LNCaP clone FGC (cell line): Measurements from ENCODE around the gene ABCA3.
"Not testable (repeated sequence)": the region's sequence is repeated elsewhere in the genome, so short reads cannot be mapped to it uniquely, and the experiment has no call there.

Source experiments
- DNase-seq: peaks from one replicate; pipeline ENCODE4 v3.0.0-alpha.2; 2011; ENCODE audit warnings: low read depth
- H3K4me3 ChIP-seq: 2 replicates; pipeline ENCODE4 v1.5.1; 2011; ENCODE audit warnings: mild to moderate bottlenecking, low read depth, low read length, control low read depth
- TF ChIP-seq, protein P1 (sequence below): IDR thresholded peaks from 2 replicates; pipeline ENCODE4 v1.5.1; 2012; ENCODE audit warnings: mild to moderate bottlenecking; ENCODE audit not compliant: control insufficient read depth, insufficient read depth; ENCODE audit errors: extremely low read depth

ABCA3 gene

DNA sequence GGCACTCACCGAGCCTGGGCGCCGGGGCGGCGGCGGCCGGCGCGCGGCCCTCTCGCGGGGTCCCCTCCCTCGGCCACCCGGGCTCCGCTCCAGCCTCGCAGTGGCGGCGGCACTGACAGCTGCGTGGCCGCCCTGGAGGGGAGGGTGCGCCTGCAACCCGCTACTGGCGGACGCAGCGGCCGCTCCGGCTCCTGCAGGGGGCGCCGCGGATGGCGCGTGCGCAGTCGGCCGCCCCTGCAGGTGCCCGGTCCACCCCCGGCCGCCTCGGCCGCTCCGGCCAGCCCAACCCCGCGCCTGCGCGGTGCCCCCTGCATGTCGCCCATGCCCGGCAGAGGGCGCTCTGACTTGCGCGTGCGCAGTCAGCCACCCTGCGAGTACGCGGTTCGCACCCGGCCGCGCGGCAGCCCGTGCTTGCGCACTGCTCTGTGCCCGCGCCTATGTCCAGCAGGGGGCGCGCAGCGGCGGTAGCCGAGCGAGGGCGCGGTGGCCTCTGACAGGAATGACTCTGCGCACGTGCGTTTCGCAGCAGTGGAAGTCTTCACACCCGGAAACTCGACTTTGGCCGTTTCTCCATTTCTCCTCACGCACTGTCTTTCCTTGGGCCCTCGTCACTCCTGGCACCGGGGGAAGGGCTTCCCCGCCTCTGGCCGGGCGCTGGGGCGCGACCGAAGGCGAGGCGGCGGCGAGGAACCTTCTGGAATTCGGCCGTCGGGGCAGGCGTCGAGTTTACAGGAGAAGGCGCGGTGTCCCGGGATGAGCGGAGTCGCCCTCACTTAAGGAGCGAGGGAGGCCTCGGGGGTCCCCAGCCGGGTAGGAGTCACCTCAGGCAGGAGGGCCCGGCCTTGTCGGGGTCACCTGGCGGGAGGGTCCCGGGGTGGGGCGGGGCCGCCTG is at the start of gene ABCA3:
TSS of gene ABCA3 (minus strand) at position 165 of the 892 bp plus-strand sequence. CDS start 14,262 bp downstream, outside the sequence.
- peak within 1 kb of the TSS; percentile 71 for H3K4me3 ChIP-seq
- TF ChIP-seq, protein P1, sequence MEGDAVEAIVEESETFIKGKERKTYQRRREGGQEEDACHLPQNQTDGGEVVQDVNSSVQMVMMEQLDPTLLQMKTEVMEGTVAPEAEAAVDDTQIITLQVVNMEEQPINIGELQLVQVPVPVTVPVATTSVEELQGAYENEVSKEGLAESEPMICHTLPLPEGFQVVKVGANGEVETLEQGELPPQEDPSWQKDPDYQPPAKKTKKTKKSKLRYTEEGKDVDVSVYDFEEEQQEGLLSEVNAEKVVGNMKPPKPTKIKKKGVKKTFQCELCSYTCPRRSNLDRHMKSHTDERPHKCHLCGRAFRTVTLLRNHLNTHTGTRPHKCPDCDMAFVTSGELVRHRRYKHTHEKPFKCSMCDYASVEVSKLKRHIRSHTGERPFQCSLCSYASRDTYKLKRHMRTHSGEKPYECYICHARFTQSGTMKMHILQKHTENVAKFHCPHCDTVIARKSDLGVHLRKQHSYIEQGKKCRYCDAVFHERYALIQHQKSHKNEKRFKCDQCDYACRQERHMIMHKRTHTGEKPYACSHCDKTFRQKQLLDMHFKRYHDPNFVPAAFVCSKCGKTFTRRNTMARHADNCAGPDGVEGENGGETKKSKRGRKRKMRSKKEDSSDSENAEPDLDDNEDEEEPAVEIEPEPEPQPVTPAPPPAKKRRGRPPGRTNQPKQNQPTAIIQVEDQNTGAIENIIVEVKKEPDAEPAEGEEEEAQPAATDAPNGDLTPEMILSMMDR = peak; percentile 98

DNA sequence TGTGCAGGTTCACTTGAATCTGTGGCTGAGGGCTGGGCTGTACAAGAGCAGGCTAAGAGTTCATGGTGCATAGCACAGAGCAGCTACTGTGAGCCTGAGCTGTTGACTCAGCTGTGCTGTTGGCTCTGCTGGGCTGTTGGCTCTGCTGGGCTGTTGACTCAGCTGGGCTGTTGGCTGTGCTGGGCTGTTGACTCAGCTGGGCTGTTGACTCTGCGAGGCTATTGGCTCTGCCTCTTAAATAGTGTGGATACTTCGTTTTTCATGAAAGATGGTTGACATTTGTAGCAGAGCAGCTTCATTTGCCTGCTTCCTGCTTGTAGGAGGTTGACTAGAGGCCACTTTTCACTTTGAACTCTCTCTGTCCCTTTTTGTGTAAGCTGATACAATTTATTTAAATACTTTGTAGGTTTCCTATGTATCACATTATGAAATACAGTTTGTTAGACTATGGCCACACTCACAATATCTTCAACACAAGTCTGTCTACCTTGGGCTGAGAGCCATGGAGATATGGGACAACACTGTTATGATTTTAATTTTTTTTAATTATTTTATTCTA is 48.4 kb upstream of the ABCA3 start:
- TF ChIP-seq, protein P1 = no peak
- peak; percentile 89 for DNase-seq

More for the DNA sequence above, at the start of gene ABCA3:
- peak; percentile 70 for DNase-seq

DNA sequence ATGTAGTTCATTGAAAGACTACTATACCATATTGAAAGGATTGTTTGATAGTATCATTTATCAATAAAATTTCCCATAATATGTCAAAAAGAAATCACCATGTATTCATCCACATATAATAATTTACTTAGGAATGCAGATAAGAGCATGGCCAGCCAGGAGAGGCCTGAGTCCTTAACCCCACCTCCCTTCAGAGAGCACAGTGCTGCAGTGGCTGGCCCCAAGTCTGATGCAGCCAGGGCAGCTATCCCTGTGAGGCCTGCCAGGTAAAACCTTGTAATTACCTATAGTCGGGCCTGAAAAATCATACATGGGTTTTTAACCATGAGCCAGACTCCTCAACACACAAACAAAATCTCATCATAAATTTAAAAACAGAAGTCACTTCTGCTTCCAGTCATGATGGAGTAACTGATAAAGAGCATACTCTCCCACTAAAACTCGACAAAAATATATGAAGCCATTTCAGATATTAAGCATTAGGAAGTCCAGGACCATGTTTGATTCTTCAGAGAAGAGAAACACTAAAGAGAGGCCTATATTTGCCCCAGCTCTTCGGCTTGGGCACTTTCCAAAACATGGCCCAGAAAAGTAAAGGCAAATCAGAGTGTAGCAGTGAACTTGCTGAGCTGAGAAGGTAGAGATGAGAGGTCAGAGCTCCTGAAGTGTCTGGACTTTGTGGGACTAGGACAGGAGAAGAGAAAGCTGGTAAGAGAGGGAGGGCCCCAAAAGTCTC is 47.8 kb upstream of the ABCA3 start:
- H3K4me3 ChIP-seq = no peak overlapping the region
- DNase-seq = peak; percentile 10
- TF ChIP-seq, protein P1 = no peak

More for the DNA sequence above, 48.4 kb upstream of the ABCA3 start:
- no peak overlapping the region for H3K4me3 ChIP-seq

DNA sequence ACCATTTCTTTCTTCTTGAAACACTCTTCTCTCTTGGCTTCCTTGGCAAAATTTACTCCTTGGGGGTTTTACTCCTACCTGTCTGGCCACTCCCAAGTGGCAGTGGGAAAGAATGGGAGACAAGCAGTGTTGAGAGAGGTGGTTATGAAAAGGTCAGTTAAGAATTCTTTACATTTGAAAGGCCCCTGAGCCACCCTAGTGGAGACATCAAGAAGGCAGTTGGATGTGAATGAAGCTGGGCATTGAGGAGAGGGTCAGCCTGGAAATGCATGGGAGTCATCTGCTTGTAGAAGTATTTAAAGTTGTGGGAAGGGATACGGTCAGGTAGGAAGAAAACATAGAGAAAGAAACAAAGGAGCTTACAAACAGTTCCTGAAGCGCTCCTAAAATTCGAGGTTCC is 46.5 kb upstream of the ABCA3 start:
- DNase-seq = no peak
- TF ChIP-seq, protein P1 = no peak
- no peak overlapping the region for H3K4me3 ChIP-seq

DNA sequence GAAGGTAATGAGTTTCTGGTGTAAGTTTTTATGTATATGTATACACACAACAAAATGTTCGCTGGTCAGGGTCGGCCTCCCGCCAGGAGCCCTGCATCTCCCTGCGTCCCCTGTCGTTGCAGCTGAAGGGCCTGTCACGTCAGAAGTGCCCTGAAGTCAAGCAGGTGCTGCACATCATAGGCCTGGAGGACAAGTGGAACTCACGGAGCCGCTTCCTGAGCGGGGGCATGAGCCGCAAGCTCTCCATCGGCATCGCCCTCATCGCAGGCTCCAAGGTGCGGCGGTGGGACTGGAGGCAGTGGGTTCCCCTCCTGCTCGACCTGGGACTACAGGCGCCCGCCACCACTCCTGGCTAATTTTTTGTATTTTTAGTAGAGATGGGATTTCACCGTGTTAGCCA is 45.5 kb upstream of the ABCA3 start:
- DNase-seq = not testable (repeated sequence)

DNA sequence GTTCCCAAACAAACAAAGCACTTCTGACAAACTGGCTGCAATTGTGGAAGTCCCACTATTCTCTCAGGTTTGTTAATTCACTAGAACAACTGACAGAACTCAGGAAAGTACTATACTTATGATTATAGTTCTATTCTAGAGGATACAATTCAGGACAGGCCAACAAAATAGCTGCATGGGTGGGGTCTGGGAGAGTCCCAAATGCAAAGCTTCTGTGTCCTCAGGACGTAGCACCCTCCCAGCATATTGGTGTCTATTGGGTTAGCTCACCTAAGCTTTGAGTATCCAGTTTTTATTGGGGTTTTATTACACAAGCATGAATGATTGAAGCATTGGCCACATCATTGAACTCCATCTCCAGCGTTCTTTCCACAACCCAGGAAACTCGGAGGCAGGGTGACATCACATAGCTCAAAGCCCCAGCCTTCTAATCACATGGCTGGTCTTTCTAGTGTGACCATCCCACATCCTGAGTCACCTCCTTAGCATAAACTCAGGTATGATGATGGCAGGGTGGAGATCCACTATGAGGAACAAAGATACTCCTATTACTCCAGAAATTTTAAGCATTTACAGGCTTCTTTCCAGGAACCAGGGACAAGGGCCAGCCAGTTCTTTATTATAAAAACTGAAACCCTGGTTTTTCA is 44.8 kb upstream of the ABCA3 start:
- H3K4me3 ChIP-seq = no peak overlapping the region
- TF ChIP-seq, protein P1 = no peak
- DNase-seq = no peak

More for the DNA sequence above, 45.5 kb upstream of the ABCA3 start:
- not testable (repeated sequence) for H3K4me3 ChIP-seq

DNA sequence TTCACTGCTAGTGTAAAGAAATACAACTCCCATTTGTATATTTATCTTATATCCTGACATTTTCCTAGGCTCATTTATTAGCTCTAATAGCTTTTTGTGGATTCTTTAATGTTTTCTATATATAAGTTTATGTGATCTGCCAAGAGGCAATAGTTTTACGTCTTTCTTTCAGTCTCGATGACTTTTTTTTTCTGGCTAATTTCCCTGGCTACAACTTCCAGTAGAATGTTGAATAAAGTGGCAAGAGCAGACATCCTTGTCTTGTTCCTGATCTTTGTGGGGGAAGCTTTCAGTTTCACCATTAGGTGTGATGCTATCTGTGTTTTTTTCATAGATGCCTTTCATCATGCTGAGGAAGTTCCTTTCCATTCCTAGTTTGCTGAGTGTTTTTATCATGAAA is 43.9 kb upstream of the ABCA3 start:
- TF ChIP-seq, protein P1 = no peak
- no peak overlapping the region for H3K4me3 ChIP-seq
- DNase-seq = no peak
